GM13977 (cell line): Measurements from ENCODE around the gene LRRC8D.

ENCODE experiments used
- DNase-seq: peaks from one replicate; pipeline ENCODE4 v3.0.0; 2012; ENCODE audit warnings: low spot score
- CTCF ChIP-seq: IDR thresholded peaks from 2 replicates; pipeline ENCODE4 v1.5.1; 2012; ENCODE audit warnings: mild to moderate bottlenecking, control low read depth; ENCODE audit not compliant: insufficient read depth; ENCODE audit errors: extremely low read depth, missing control alignments
- in situ Hi-C: fragments of 300-500 bp; cut with MboI; formaldehyde crosslinking; loops from one replicate; pipeline ENCODE4 v1.12.0; 2022; ENCODE audit warnings: low sequenced_read_pairs, low pct_unique_long_range_greater_than_20kb, mixed read lengths, inconsistent platforms; ENCODE audit not compliant: unreplicated experiment

LRRC8D gene

DNA sequence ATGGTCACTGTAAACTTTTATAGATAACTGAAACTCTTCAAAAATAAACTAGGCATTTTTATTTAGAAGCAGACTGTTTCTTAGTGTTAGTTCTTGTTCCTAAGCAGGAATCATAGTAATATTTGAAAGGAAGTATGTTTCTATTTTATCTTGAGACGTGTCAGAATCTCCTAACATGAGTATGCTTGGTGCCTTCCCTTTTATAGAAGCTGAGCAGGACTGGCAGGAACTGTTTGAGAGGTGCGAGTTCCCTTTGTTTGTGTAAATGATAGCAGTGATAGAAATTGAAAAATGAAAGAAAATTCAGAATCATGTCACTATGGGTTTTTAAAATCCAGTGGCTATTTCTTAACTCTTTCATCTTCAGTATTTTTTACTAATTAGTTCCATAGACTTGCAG is 56.9 kb downstream of the LRRC8D start:
- in situ Hi-C loops, result no loop called here

DNA sequence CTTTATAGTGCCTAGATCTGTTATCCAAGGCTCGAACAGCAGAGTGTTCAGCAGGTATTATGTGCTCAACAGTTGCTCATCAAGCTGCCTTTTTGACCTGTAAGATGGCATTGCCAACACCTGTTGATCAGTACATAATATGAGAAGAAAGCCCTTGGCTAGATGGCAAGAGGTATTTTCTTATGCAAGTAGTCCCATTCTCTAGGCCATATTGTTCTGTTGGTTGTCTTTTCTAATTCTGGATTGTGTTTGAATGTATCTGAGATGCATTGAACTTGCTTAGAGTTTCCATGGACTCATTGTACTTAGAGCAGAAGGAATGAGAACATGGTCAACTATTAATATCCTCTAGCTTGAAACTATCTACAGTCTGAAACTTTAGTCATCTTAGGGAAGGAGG is 57.4 kb downstream of the LRRC8D start:
- in situ Hi-C loops, result no loop called here
- DNase-seq, result no peak
- TF ChIP-seq CTCF, result no peak

More for the DNA sequence above, 56.9 kb downstream of the LRRC8D start:
- no peak for DNase-seq
- no peak for TF ChIP-seq CTCF

GRCh38 chr1:89880679-89881078 is 59.8 kb downstream of the LRRC8D start:
- in situ Hi-C loops, result no loop called here
- TF ChIP-seq CTCF, result no peak
- no peak for DNase-seq

GRCh38 chr1:89881415-89882058 is 60.7 kb downstream of the LRRC8D start:
- in situ Hi-C loops, result no loop called here
- TF ChIP-seq CTCF, result no peak
- no peak for DNase-seq

- in situ Hi-C loops, result no loop called here
- no peak for TF ChIP-seq CTCF
- DNase-seq, result no peak
Measured at GRCh38 chr1:89882348-89883029, 61.7 kb downstream of the LRRC8D start.

GRCh38 chr1:89883030-89883379 is 62.2 kb downstream of the LRRC8D start:
- in situ Hi-C loops, result no loop called here
- no peak for TF ChIP-seq CTCF
- DNase-seq, result no peak
